GM23338 (cell line): Measurements from ENCODE around the gene DMBX1. TPM values are rescaled to one million over a fixed set of nuclear protein-coding genes. Genes with fewer than 3 reads are reported as not detected.

Experiments used
- ATAC-seq: fragments of 200-7000 bp; cut with Tn5 transposase; 3 replicates; pipeline ENCODE4 v1.9.1; 2020
- DNase-seq: peaks from one replicate; pipeline ENCODE4 v3.0.0-alpha.2; 2015; ENCODE audit warnings: low spot score
- H2AFZ ChIP-seq: fragments of 200-600 bp; sonication (generic); 2 replicates; pipeline ENCODE4 v1.8.0; 2016; ENCODE audit warnings: antibody characterized with exemption, mild to moderate bottlenecking, moderate library complexity
- H3F3A ChIP-seq: fragments of 200-600 bp; sonication (generic); replicated peaks from 2 replicates; pipeline ENCODE4 v1.8.0; 2017; ENCODE audit warnings: antibody characterized with exemption, mixed run types, low read depth
- H3K27ac ChIP-seq: fragments of 200-600 bp; sonication (generic); 2 replicates; pipeline ENCODE4 v1.6.1; 2016; ENCODE audit warnings: low read depth
- H3K27me3 ChIP-seq: fragments of 200-600 bp; sonication (generic); 2 replicates; pipeline ENCODE4 v1.8.0; 2016; ENCODE audit warnings: mild to moderate bottlenecking, mixed run types, moderate library complexity; ENCODE audit not compliant: insufficient read depth
- H3K36me3 ChIP-seq: fragments of 200-600 bp; sonication (generic); 2 replicates; pipeline ENCODE4 v1.8.0; 2016; ENCODE audit warnings: mild to moderate bottlenecking; ENCODE audit not compliant: insufficient read depth
- H3K4me1 ChIP-seq: fragments of 200-600 bp; sonication (generic); 2 replicates; pipeline ENCODE4 v1.8.0; 2016; ENCODE audit warnings: mild to moderate bottlenecking, moderate library complexity; ENCODE audit not compliant: insufficient read depth
- H3K4me2 ChIP-seq: fragments of 200-600 bp; sonication (generic); 2 replicates; pipeline ENCODE4 v1.7.1; 2017; ENCODE audit warnings: mixed run types
- H3K4me3 ChIP-seq: fragments of 200-600 bp; sonication (generic); 2 replicates; pipeline ENCODE4 v1.6.1; 2016; ENCODE audit warnings: mixed run types
- H3K79me2 ChIP-seq: fragments of 200-600 bp; sonication (generic); replicated peaks from 2 replicates; pipeline ENCODE4 v1.8.0; 2017; ENCODE audit warnings: mild to moderate bottlenecking; ENCODE audit not compliant: insufficient read depth
- H3K9me2 ChIP-seq: fragments of 200-600 bp; sonication (generic); 2 replicates; pipeline ENCODE4 v1.8.0; 2017; ENCODE audit not compliant: insufficient read depth
- H4K20me1 ChIP-seq: fragments of 200-600 bp; sonication (generic); replicated peaks from 2 replicates; pipeline ENCODE4 v1.8.0; 2017; ENCODE audit warnings: mild to moderate bottlenecking; ENCODE audit not compliant: insufficient read depth
- H3K27ac Mint-ChIP-seq: 2 replicates; pipeline ENCODE4 v1.8.0; 2020; ENCODE audit warnings: inconsistent platforms, mild to moderate bottlenecking, moderate library complexity, mixed read lengths
- H3K27me3 Mint-ChIP-seq: 3 replicates; pipeline ENCODE4 v1.8.0; 2022; ENCODE audit warnings: low read depth, mild to moderate bottlenecking, moderate library complexity, mixed read lengths, inconsistent platforms; ENCODE audit not compliant: insufficient read depth, poor library complexity
- H3K36me3 Mint-ChIP-seq: 3 replicates; pipeline ENCODE4 v1.8.0; 2021; ENCODE audit warnings: low read depth, mild to moderate bottlenecking, inconsistent platforms, moderate library complexity, mixed read lengths
- H3K4me1 Mint-ChIP-seq: 3 replicates; pipeline ENCODE4 v1.8.0; 2020; ENCODE audit warnings: mild to moderate bottlenecking, inconsistent platforms, mixed read lengths
- H3K4me3 Mint-ChIP-seq: 3 replicates; pipeline ENCODE4 v1.8.0; 2021; ENCODE audit warnings: moderate library complexity, mild to moderate bottlenecking, inconsistent platforms, mixed read lengths
- H3K9me3 Mint-ChIP-seq: 3 replicates; pipeline ENCODE4 v1.8.0; 2020; ENCODE audit warnings: moderate library complexity, mild to moderate bottlenecking, inconsistent platforms, mixed read lengths
- CTCF ChIP-seq, 2 experiments: fragments of 200-600 bp in 1 of 2; sonication (generic) in 1 of 2; conservative IDR thresholded peaks; 2 replicates each; pipeline versions ENCODE4 v1.5.1 to v1.6.1; 2016 to 2017; ENCODE audit warnings: antibody characterized with exemption in 2 of 2, low read depth in 2 of 2, mild to moderate bottlenecking in 2 of 2, moderate library complexity in 1 of 2
- EZH2 ChIP-seq: fragments of 200-600 bp; sonication (generic); IDR thresholded peaks from one replicate; pipeline ENCODE4 v1.8.0; 2017; ENCODE audit warnings: antibody characterized with exemption, mild to moderate bottlenecking, low read depth; ENCODE audit not compliant: unreplicated experiment
- EZH2phosphoT487 ChIP-seq: fragments of 200-600 bp; sonication (generic); IDR thresholded peaks from one replicate; pipeline ENCODE4 v1.8.1; 2018; ENCODE audit warnings: antibody characterized with exemption; ENCODE audit not compliant: unreplicated experiment
- NANOG ChIP-seq: IDR thresholded peaks from 2 replicates; pipeline ENCODE4 v1.6.1; 2016; ENCODE audit warnings: antibody characterized with exemption, borderline replicate concordance
- ZNF331 ChIP-seq: fragments of 250-450 bp; sonication (Bioruptor Pico); IDR thresholded peaks from 2 replicates; pipeline ENCODE4 v1.5.0; 2020; ENCODE audit warnings: low read depth, mild to moderate bottlenecking, moderate library complexity
- polyA plus RNA-seq: library from polyadenylated mRNA; unstranded; fragments of >200 nt; fragmentation: Nextera tagmentation; extraction: Ambion mirVana; gene quantifications from 2 replicates; pipeline ENCODE4 v1.2.1, GENCODE V29; 2016
- total RNA-seq: library from RNA; depleted of rRNA; stranded (reverse); fragments of >200 nt; shearing (Covaris generic); gene quantifications from 2 replicates; pipeline ENCODE4 v1.2.3, GENCODE V29; 2014
- TF ChIP-seq, protein P1 (sequence below): IDR thresholded peaks from one replicate; pipeline ENCODE4 v1.6.1; 2018; ENCODE audit warnings: antibody characterized with exemption; ENCODE audit not compliant: unreplicated experiment

DMBX1 gene
- total and polyA plus RNA-seq, 2 experiments from 2014 or later, result 0.11 TPM; not detected in 1

DNA sequence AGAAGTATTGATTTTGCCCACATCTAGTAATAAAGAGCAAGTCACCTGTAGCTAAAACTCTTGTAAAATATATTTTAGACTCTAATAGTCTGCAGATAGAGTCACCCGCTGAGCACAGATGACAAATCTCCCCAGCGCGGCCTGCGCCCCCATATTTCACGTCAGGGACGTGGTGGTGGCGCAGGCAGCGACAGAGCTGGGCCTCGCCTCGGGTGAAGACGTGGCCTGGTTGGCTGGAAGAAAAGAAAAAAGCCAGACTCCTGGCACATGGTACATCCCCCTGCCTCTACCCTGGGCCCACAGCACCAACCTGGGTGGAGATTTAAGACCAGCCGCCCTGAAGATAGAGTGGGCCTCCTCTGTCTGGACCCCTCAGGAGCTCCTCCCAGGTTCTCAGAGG is 6.0 kb upstream of the DMBX1 start (continued):
- TF ChIP-seq, protein P1, sequence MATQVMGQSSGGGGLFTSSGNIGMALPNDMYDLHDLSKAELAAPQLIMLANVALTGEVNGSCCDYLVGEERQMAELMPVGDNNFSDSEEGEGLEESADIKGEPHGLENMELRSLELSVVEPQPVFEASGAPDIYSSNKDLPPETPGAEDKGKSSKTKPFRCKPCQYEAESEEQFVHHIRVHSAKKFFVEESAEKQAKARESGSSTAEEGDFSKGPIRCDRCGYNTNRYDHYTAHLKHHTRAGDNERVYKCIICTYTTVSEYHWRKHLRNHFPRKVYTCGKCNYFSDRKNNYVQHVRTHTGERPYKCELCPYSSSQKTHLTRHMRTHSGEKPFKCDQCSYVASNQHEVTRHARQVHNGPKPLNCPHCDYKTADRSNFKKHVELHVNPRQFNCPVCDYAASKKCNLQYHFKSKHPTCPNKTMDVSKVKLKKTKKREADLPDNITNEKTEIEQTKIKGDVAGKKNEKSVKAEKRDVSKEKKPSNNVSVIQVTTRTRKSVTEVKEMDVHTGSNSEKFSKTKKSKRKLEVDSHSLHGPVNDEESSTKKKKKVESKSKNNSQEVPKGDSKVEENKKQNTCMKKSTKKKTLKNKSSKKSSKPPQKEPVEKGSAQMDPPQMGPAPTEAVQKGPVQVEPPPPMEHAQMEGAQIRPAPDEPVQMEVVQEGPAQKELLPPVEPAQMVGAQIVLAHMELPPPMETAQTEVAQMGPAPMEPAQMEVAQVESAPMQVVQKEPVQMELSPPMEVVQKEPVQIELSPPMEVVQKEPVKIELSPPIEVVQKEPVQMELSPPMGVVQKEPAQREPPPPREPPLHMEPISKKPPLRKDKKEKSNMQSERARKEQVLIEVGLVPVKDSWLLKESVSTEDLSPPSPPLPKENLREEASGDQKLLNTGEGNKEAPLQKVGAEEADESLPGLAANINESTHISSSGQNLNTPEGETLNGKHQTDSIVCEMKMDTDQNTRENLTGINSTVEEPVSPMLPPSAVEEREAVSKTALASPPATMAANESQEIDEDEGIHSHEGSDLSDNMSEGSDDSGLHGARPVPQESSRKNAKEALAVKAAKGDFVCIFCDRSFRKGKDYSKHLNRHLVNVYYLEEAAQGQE, result no peak
- no peak for TF ChIP-seq NANOG
- TF ChIP-seq ZNF331 (CRISPR knock-in tag), result no peak
- TF ChIP-seq CTCF (conservative IDR thresholded peaks at IDR 0.05; ENCODE audit: low read depth in 2 of 2), result no peak

GRCh38 chr1:46484783-46485490 is 4.7 kb upstream of the DMBX1 start:
- Histone ChIP-seq H3K79me2 (no peaks in the 10 kb centered on the region), H3K9me2 (no peaks in the 10 kb centered on the region), H3K27ac (no peak overlapping the region), H3K27me3 (peaks cover 100% of the 10 kb centered on the region), H4K20me1 (no peaks in the 10 kb centered on the region; the same call in 1 of the 2 replicates), H2AFZ (peak overlapping the region; percentile 52; the same call in 1 of the 2 replicates), H3F3A (0 out of 2 replicates have a peak, but pooled peaks cover 5% of the 10 kb centered on the region), H3K36me3 (no peaks in the 10 kb centered on the region), H3K4me2 (peak overlapping the region; percentile 80; the same call in 1 of the 2 replicates), H3K4me1 (peaks cover 35% of the 10 kb centered on the region), H3K4me3 (peak overlapping the region; percentile 58; the same call in 1 of the 2 replicates)
- peaks cover 89% of the 10 kb centered on the region for H3K27me3 Mint-ChIP-seq
- TF ChIP-seq EZH2 (peak; percentile 93), ZNF331 (CRISPR knock-in tag) (no peak), EZH2phosphoT487 (peak; percentile 39)
- ATAC-seq (no peak), DNase-seq (peak; percentile 46)
- peak overlapping the region; percentile 53 for H3K4me3 Mint-ChIP-seq
- H3K36me3 Mint-ChIP-seq, result no peaks in the 10 kb centered on the region; the same call in 2 of the 3 replicates
- no peak overlapping the region for H3K27ac Mint-ChIP-seq
- H3K4me1 Mint-ChIP-seq, result peaks cover 40% of the 10 kb centered on the region
- no peaks in the 10 kb centered on the region; the same call in 1 of the 3 replicates for H3K9me3 Mint-ChIP-seq
